Vagina (tissue), 2 donors: ENCODE results near the gene FBL.

Experiments used
- CTCF ChIP-seq, 3 experiments: fragments of 450-650 bp in 2 of 3; fragments of 200-600 bp in 1 of 3; sonication (generic) in 1 of 3; IDR thresholded peaks; one replicate each; pipeline ENCODE4 v1.5.1; 2017 to 2019; ENCODE audit warnings: antibody characterized with exemption in 3 of 3, mild to moderate bottlenecking in 2 of 3, moderate library complexity in 2 of 3
- POLR2A ChIP-seq, 2 donors: fragments of 450-650 bp; IDR thresholded peaks; one replicate each; pipeline ENCODE4 v1.6.1; 2017; ENCODE audit warnings: antibody characterized with exemption in 2 of 2, mild to moderate bottlenecking in 2 of 2, moderate library complexity in 2 of 2

- no peak for TF ChIP-seq POLR2A (IDR thresholded peaks at IDR 0.05)
- TF ChIP-seq CTCF (IDR thresholded peaks at IDR 0.05): peak in 1 of 3 experiments; percentile 25
These were observed 12.5 kb downstream of the FBL start, which contains the start of gene DYRK1B for GRCh38 chr19:39833464-39834286.
